ENCODE measurements around the gene NRP1.

DNA sequence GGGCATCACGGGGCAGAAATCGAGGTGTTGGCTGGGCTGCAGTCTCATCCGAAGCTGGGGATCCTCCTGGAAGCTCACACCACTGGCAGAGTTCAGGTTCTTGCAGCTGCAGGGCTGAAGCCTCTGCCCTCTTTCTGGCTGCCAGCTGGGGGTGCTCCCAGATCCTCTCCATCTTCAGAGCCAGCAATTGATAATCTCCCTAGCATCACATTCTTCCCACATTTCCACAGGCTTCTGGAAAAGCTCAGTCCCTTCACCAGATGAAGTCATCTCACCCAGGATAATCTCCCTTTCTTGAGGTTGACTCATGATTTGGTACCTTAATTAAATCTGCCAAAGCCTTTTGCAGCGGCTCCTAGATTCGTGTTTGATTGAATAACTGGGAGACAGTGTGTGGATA is 55.2 kb downstream of the NRP1 start:
- TF ChIP-seq FOSL1 (IDR thresholded peaks at IDR 0.05; ENCODE audit: insufficient read depth, low read depth, low read length): no peak
- TF ChIP-seq POLR2AphosphoS5 (IDR thresholded peaks at IDR 0.05; ENCODE audit: low read depth, low read length): no peak
- TF ChIP-seq, protein P1, sequence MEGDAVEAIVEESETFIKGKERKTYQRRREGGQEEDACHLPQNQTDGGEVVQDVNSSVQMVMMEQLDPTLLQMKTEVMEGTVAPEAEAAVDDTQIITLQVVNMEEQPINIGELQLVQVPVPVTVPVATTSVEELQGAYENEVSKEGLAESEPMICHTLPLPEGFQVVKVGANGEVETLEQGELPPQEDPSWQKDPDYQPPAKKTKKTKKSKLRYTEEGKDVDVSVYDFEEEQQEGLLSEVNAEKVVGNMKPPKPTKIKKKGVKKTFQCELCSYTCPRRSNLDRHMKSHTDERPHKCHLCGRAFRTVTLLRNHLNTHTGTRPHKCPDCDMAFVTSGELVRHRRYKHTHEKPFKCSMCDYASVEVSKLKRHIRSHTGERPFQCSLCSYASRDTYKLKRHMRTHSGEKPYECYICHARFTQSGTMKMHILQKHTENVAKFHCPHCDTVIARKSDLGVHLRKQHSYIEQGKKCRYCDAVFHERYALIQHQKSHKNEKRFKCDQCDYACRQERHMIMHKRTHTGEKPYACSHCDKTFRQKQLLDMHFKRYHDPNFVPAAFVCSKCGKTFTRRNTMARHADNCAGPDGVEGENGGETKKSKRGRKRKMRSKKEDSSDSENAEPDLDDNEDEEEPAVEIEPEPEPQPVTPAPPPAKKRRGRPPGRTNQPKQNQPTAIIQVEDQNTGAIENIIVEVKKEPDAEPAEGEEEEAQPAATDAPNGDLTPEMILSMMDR (IDR thresholded peaks at IDR 0.05; ENCODE audit: control extremely low read depth in 1 of 3, insufficient read depth in 1 of 3, low read depth in 1 of 3, low read length in 3 of 3): no peak
- TF ChIP-seq CBX5 (IDR thresholded peaks at IDR 0.05; ENCODE audit: low read depth, low read length): no peak
- no peak for TF ChIP-seq GTF2F1 (IDR thresholded peaks at IDR 0.05; ENCODE audit: borderline replicate concordance, low read depth, low read length)
- no peak for TF ChIP-seq CHD1 (IDR thresholded peaks at IDR 0.05; ENCODE audit: low read depth, low read length)
